NCI-H2029 treated with DMSO at 0.1 percent for 48 hours (cell line): ENCODE data around the gene SCAMP5.

Experiments
- DNase-seq: peaks from one replicate; lab custom pipeline; 2025; lab: John Stamatoyannopoulos, UW

SCAMP5 gene

DNA sequence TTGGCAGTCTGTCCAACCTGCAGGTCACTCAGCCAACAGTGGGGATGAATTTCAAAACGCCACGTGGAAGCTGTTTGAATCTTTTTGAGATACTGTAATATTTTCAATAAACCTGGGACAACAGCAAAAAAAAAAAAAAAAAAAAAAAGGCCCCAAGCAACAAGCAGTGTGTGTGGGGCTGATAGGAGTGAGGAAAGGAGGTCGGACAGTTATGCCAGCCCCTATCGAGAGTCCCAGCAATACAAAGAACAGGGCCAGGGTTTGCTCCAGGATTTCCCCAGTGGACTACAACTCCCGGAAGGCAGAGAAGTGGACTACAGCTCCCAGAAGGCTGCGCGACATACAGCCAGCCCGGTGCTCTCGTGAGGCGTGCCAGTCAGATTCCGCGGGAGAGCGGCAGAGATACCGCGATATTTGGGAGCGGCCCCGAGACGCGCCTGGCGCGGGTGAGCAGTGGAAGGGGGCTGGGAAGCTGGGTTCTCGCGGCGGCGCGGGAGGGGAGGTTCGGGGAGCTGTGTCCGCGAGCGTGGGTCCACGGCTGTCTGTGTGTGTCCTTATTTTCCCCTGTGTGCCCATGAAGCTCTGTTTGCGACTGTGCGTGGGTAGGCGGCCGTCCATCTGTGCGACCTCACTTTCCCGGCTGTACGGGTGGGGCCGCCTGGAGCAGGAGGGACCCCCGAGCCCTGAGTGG, 28.0 kb downstream of the SCAMP5 start, which contains the start of gene PPCDC:
TSS of gene PPCDC (plus strand) at position 410 of the 691 bp plus-strand sequence. CDS start 4,729 bp downstream, outside the sequence.
- DNase-seq: peak; percentile 60

DNA sequence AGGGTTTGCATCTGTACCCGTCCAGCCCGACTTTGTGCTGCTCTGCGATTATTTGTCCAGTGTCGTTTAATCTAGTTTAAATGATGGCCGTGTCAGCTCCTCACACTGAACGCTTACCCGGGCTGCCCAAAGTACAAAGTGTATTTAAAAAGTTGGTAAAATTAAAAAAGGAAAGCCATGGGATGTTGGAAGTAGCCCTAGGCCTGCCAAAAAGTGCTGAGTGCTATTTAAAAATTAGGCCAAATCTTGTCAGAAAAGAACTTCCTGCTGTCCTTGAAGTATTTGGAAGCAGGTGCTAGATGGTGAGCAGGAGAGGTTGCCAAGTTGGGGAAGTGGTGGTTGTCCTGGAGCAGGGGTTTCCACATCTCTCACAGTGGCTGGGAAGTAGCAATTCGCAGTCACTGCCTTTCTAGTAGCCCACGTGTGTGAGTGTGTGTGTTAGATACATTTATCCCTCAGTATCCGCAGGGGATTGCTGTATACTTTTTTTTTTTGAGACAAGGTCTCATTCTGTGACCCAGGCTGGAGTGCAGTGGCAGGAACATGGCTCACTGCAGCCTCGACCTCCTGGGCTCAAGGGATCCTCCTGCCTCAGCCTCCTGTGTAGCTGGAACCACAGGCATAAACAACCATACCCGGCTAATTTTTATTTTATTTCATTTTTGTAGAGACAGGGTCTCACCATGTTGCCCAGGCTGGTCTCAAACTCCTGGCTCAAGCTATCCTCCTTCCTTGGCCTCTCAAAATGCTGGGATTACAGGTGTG, 28.7 kb downstream of the SCAMP5 start:
- peak; percentile 6 for DNase-seq

DNA sequence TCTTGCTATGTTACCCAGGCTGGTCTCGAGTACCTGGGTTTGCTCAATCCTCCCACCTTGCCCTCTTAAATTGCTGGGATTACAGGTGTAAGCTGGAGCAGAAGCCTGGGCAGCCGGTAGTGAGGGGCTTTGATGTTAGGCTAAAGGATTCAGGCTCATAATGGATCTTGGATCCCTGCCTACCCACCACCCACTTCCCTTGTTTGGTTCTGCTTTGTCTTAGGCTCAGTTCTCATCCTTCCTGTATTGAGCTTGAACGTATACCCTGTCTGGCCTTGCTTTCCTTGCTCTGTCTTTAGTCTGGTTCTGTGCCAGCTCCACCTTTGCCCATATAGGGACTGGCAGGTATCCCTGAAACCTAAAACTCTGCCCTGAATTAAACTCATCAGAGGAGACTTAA, 29.7 kb downstream of the SCAMP5 start:
- peak; percentile 47 for DNase-seq

DNA sequence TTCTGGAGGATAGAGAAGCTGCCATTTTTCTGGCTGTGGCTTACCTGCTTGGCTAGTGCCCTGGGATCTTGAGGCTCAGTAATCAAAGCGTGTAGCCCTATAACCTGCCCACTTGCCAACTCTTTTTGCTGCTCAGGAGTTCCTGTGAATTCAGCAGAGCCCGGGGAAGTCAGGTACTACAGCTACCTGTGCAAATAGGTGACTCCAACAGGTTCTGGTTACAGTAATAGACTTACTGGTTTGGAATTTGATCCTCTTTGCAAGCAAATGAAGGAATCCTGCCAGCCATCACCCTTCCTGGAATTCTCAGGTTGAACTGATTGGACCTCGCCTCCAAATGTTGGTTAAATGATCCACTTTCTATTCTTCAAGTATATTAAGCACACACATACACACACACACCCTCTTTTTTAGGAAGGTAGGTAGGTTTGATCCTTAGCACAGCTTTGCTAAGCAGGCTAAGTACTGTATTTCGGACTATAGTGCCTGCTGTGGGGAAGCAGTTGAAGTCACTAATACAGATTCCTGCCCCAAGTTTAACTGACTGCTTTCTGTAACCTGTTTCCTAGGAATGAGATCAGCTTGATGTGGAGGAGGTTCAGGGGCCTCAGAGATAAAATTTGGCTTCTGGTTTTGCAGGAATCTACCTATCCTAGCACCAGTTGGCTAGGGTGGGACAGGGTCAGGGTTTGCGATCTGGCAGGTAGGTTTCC, 30.3 kb downstream of the SCAMP5 start:
- peak; percentile 43 for DNase-seq

DNA sequence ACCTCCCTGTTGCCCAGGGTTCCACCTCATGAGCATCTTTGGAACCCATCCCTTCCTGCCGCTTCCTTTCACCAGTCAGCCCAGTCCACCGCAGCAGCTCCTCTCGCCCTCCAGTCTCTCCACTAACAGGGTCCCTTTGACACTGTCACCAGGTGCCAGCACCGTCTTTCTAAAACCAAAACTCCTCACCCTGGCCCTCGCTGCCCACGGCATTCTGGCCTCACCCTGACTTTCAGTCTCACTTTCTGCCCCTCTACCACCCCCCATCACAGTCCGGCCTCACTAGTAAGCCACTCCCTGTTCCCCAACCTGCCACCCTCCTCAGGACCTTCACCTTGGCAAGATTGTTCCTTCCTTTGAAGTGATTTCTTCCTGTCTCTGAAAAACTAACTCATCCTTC, 32.2 kb downstream of the SCAMP5 start:
- no peak for DNase-seq

DNA sequence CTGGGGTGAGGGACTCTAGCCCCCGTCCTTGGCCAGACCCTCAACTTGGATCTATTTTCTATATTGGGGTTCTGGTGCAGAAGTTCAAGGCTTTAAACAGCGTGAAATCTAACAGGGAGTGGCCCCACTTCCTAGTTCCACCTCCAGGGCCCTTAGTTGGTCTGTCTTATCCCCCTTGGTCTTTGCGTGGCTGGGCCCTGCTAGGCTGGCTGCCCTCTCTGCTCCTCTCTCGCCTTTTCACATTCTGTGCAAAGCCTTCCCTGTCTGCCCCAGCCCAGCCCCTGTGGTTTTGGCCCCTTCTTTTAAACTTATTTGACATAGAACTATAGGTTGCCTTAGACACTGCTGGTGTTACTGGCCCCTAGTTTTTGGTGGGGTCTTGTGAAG, 33.6 kb downstream of the SCAMP5 start:
- no peak for DNase-seq

DNA sequence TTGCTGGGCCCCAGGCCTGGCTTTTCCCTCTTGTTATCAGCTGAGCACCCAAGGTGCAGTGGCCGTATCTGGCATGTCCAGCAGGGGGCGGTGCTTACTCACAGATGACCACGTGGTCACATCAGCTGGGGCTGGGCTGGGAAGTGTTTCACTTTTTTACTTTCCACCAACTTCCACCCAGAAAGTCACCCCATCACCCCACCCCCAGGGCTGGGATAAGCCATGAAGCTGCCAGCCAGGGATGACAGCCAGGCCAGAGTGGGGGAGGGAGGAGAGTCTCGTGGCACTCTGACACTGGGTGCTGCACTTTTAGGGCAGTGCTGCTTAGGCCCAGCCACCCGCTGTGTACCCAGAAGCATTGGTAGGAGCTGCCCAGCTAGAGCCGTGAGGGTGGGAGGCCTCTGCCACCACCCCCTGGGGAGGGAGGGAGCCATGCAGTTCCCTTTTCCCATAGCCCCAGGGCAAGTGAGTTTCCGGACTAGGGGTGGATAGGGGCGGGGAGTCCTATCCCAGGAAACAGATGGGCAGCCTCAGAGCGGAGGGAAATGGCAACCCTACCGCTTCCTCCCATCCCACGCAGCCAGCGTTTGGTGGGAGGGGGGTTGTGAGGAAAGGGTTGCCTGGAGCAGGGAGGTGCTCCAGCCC, 34.1 kb downstream of the SCAMP5 start:
- peak; percentile 8 for DNase-seq

DNA sequence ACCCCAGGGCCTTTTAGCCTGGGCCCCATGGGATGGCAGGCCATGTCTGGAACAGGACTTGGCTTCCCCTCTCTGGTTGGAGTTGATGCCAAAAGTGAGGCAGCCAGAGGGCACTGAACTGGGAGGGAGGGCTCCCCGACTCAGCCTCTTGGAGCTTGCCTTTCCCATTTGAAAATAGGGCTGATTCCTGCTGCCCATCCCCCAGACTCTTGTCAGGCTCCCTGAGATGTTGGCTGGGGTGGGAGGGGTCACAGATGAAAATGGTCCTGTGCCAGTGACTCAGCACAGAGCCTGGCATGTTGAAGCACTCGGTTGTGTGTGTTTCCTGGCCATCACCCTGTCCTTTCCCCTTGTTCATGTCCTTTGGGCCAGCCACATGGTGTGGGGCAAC, 34.7 kb downstream of the SCAMP5 start:
- DNase-seq: no peak

DNA sequence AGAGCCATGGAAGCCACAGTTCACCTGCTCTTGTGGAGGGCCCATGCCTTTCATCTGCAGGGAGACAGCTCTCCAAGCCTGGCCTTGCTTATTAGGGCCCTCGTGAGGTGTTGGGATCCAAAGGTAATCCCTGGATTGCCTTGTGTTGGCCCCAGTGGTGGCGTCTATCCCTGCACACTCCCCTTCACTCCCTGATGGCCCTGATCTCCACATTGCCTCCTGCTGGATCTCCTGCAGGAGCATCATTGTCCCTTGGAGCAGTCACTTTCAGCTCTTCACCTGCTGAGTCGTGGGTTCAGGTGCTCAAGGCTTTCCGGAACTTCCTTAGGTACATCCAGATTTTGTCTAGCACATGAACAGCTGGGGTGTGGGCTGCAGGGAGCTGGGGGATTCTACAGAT, 35.1 kb downstream of the SCAMP5 start:
- DNase-seq: no peak

DNA sequence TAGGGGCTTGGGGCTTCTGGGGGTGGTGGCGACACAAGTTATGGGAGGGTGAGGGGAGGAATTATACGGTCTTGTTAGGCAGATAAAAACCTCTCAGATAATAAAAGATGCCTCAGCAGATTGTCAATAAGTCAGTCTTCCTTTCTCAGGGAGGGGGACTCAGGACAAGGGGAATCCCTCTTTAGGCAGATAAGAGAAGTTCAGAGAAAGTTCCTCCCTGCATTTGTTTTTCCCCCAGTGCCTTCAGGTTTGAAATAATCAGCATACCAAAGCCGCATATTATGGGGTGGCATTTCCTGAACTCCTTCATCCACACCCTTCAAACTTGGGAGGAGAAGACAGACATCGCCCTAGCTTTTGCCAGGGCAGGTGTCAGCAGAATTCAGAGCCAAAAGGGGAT, 36.5 kb downstream of the SCAMP5 start:
- DNase-seq: no peak

DNA sequence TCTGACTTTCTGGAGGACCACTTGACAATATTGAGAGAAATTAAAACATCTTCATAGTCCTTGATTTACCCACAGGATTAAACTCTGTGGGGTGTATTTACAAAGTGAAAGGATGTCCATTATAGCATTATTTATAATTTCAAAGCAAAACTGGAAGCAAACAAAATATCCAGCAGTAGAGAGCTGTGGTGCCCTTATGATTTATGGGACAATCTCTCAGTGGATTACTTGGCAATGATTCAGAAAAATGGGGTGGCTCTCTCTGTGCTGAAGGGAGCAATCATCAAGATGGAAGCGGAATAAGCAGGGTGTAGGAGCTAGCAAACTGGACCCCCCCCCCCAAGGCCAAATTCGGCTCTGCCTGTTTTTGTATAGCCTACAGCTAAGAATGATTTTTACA, 37.0 kb downstream of the SCAMP5 start:
- DNase-seq: no peak

DNA sequence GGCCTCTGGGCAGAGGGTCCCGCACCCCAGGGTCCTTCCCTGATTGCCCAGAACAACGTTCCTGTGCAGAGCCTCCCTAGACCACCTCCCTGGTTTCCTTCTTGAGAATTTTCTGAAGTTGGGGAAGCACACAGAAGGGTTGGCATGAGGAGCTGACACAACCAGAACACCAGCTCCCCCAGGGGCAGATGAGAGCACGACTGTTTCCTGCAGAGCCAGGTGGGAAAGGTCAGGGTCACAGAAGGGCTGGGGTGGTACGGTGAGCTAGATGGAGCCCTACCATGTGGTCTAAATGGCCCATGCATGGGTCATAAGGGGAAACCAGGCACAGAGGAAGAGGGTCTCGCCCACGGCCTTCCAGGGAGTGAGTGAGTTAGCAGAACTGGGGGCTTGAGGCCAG, 38.4 kb downstream of the SCAMP5 start:
- DNase-seq: no peak

DNA sequence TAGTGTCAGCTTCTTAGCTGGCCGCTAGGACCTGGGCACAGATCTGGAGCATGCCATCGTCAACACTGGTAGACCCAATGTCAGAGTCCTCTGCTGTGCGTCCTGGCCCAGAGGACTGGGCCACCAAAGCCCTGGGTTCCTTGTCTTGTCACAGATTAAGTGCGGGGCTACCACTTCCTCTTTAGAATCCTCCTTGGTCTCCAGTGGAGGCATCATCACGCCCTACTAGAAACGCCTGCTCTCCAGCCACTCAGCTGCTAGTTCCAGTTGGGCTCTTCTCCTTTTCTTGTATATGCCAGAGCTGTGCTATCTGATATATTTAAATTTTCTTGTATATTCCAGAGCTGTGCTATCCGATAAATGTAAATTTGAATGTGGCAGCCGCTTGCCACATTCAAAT, 39.3 kb downstream of the SCAMP5 start:
- no peak for DNase-seq

DNA sequence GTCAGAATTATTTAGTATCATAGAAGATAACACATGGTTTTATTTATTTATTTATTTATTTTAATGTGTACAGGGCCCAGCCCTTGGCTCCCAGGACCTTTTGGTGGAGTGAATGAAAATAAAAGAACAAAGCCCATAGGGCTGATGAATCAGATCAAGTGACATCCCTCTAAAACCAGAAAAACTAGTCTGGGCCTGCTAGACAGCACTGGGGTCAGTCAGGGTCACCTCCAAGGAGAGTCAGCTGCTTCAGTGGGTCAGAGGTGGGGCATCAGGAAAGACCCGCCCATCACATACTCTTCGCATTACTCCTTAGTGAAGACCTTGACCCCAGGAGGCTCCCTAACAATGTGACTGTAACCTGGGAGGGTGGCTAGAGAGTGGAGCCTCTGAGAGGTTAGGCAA, 40.9 kb downstream of the SCAMP5 start:
- no peak for DNase-seq

DNA sequence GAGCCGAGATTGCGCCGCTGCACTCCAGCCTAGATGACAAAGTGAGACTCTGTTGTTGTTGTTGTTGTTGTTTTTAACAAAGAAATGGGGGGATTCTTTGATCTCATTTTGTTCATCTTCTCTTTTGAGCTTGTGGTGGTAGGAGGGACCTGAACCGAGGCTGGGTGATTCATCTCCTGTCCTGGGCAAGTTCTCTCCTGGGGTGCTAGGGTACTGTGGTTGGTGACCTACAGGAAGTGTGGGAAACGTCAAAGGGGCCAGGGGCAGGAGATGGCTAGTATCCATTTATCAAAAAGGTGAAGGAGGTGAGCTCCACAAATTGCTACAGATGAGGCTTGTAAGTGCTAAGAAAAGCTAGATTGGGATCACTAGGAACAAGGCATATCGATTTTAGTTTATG, 42.3 kb downstream of the SCAMP5 start:
- no peak for DNase-seq

DNA sequence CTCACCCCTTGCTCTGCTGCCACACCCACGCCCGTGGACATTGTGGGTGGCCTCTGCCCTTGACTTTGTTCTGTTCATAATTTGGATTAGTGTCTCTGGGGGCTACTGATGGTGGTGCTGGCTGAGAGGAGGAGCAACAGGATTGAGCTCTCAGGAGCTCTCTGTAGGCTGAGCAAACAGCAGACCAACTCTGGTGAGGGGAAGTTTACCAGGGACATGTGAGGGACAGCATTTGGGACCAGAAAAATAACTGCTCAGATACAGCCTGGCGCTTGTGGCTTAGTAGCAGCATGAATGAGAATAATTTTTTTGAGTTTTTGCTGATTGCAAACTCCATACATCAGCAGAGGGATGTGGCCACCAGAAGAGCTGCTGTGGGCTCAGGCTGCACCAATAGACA, 42.9 kb downstream of the SCAMP5 start:
- DNase-seq: no peak

DNA sequence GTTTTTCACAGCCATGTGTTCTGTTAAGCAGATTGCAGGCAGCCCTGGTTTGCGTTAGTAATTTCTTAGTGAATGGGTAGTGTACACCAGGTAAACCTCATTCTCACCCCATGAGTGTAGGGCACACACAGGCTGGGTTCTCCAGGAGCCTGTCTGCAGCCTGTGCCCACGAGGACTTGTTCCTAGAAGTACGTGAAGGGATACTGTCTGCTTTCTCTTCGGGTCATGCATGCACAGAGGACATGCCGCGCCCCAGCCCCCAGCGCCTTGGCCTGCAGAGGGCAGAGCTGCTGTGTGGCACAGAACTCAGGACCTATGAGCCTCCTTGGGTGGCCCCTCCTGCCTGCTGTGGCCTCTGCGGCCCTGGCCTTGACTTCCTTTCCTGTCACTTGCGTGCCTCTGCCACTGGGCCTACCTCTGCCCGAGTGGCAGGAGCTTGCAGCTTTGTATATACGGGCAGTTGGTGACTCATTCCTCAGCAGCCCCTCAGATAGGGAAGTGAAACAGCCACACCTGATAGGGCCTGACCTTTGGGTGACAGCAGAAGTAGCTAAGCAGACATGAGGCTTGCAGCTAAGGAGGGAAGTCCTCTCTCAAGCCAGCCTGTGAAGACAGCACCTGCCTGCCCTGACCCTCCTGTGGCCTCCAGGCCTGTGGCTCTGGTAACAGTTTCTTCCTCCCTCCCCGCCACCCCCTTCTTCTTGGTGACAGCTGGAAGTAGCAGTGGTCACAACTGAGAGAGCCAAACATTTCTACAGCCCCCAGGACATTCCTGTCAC, 47.6 kb downstream of the SCAMP5 start:
- DNase-seq: no peak

DNA sequence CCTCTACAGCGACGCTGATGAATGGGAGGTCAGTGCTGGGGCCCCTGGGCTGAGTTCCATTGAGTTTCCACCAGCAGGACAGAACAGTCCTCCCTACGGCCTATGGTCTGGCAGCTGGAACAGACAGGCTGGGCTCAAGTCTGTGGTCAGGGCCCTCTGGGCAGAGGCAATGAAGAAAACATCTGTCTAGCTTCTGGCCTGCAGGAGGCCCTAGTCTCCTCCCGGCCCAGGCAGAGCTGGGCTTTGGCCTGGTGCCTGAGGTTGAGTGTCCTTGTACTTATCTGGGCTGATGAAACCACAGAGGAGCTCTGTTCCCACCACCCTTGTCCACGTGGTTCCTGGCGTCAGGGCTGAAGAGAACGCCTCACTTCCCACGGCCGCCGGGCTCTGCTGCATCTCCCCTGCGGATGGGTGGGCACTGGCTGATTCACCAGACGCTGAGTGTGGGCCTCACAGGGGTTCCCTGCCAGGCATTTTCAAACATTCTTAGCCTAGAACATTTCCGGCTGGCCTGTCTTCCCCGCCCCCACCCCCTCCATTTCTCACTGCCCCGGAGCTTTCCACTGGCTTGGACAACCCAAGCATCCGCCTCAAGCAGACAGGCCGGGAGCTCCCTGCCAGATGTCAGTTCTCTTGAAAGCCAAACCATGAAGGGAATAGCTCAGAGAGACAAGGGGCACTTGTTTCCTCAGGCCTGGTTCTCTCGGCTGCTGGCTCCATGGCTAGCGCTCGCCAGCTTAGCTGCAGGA, 48.3 kb downstream of the SCAMP5 start:
- DNase-seq: peak; percentile 70

DNA sequence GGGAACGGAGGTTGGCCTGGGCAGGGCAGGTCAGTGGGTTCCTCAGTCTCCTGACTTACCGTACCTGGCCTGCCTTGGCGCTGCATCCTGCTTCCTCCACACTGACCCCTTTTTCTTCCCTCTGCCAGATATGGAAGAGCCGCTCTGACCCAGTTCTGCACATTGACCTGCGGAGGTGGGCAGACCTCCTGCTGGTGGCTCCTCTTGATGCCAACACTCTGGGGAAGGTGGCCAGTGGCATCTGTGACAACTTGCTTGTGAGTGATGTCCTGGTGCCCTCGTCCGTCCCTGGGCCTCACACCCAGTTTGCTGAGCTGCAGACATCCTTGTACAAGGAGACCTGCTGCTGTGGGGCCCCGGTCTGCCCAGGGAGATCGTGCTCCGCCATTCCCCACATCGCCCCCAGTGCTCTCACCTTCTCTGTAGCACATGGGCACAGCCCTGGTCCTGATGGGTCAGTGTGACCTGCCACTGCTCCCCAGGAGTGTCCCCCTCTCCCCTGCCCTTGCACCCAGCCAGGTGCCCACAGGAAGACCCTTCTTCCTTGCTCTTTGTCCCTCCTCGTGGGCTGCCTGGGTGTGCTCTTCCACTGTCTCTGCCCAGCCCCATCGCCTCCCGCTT, 49.0 kb downstream of the SCAMP5 start:
- no peak for DNase-seq

DNA sequence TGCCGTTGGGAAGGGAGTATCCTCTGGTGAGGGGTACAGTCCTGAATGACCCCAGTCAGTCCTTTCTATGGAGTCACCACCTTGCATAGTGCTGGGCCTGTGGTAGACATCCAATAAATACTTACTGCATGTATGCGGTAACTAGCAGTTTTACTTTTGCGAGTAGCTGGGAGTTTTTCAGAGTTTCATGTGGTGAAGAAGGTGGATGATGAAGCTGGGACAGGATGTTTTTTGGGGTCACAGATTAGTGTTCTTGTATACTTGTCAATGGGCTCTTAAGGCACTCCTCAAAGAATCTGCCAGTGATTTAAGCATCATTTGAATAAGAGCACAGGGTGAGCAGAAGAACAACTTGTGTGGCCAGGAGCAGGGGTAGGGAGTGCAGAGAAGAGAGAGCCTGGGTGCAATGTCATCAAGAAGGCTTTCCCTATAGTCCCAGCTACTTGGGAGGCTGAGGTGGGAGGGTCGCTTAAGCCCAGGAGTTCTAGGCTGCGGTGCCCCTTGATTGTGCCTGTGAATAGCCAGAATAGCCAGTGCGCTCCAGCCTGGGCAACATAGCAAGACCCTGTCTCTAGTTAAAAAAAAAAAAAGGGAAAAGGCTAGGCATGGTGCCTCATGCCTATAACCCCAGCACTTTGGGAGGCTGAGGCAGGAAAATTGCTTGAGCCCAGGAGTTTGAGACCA, 50.1 kb downstream of the SCAMP5 start:
- no peak for DNase-seq
